Activated B cell treated with CpG ODN at 0.5 μM for 24 hours (primary cell): Measurements from ENCODE around the gene SLC38A3. TPM values are rescaled to one million over a fixed set of nuclear protein-coding genes. Genes with fewer than 3 reads are reported as not detected.

Experiments
- ATAC-seq: fragments of 200-7000 bp; cut with Tn5 transposase; one replicate; pipeline ENCODE4 v1.10.0; 2021; ENCODE audit warnings: low read depth, mild to moderate bottlenecking, moderate library complexity
- CTCF ChIA-PET: fragments of 350-600 bp; sonication (Branson Sonifier 250); formaldehyde crosslinking; loops from one replicate; lab custom pipeline; 2021; ENCODE audit warnings: antibody characterized with exemption; lab: Charles Lee
- POLR2A ChIA-PET: fragments of 350-600 bp; sonication (Branson Sonifier 250); formaldehyde crosslinking; loops from one replicate; lab custom pipeline; 2021; ENCODE audit warnings: antibody characterized with exemption; lab: Charles Lee
- DNase-seq: peaks from one replicate; pipeline ENCODE4 v3.0.0; 2022
- H3K27ac Mint-ChIP-seq: one replicate; pipeline ENCODE4 v1.8.0; 2020; ENCODE audit warnings: mixed read lengths
- H3K27me3 Mint-ChIP-seq: one replicate; pipeline ENCODE4 v1.8.0; 2021; ENCODE audit warnings: mixed read lengths
- H3K36me3 Mint-ChIP-seq: one replicate; pipeline ENCODE4 v1.8.0; 2021; ENCODE audit warnings: low read depth, mixed read lengths
- H3K4me1 Mint-ChIP-seq: one replicate; pipeline ENCODE4 v1.8.0; 2021; ENCODE audit warnings: mixed read lengths
- H3K4me3 Mint-ChIP-seq: one replicate; pipeline ENCODE4 v1.8.0; 2020; ENCODE audit warnings: mild to moderate bottlenecking, mixed read lengths
- H3K9me3 Mint-ChIP-seq: one replicate; pipeline ENCODE4 v1.8.0; 2020; ENCODE audit warnings: mixed read lengths
- intact Hi-C: fragments of 100-400 bp; cut with micrococcal nuclease; formaldehyde crosslinking; loops from one replicate; pipeline ENCODE4 v1.15.1; 2024
- total RNA-seq: library from RNA; stranded (reverse); gene quantifications from 2 replicates; pipeline ENCODE4 v1.2.3, GENCODE V29; 2022
- TF ChIP-seq, protein P1 (sequence below): fragments of 200-600 bp; IDR thresholded peaks from one replicate; pipeline ENCODE4 v1.8.0; 2022; ENCODE audit warnings: antibody characterized with exemption, mild to moderate bottlenecking

The SLC38A3 gene
- total RNA-seq, 1 donor from 2014 or later: not detected

- Mint-ChIP-seq H3K9me3 (no peaks in the 10 kb centered on the region), H3K36me3 (no peaks in the 10 kb centered on the region), H3K27ac (no peak overlapping the region), H3K27me3 (peaks cover 15% of the 10 kb centered on the region), H3K4me1 (peaks cover 18% of the 10 kb centered on the region), H3K4me3 (peak overlapping the region; percentile 46)
- CTCF ChIA-PET: interaction anchor here (0.7 to 5.4 kb wide), 23 partner anchors 11 to 493 kb away, joined by 3 to 100 read pairs (median 4); partner anchors contain the start of genes GNAI2, IFRD2 and LSMEM2
- peak; percentile 83 for ATAC-seq
- intact Hi-C loops: loop anchor here (1.0 to 5.0 kb wide), 3 partner anchors 52 to 1177 kb away; partner anchors contain the start of gene DALRD3
- TF ChIP-seq, protein P1, sequence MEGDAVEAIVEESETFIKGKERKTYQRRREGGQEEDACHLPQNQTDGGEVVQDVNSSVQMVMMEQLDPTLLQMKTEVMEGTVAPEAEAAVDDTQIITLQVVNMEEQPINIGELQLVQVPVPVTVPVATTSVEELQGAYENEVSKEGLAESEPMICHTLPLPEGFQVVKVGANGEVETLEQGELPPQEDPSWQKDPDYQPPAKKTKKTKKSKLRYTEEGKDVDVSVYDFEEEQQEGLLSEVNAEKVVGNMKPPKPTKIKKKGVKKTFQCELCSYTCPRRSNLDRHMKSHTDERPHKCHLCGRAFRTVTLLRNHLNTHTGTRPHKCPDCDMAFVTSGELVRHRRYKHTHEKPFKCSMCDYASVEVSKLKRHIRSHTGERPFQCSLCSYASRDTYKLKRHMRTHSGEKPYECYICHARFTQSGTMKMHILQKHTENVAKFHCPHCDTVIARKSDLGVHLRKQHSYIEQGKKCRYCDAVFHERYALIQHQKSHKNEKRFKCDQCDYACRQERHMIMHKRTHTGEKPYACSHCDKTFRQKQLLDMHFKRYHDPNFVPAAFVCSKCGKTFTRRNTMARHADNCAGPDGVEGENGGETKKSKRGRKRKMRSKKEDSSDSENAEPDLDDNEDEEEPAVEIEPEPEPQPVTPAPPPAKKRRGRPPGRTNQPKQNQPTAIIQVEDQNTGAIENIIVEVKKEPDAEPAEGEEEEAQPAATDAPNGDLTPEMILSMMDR: no peak
- POLR2A ChIA-PET: interaction anchor here (0.6 to 2.4 kb wide), 7 partner anchors 11 to 146 kb away, joined by 3 to 23 read pairs (median 4); partner anchors contain the start of genes GNAI2 and RASSF1
- DNase-seq: peak; percentile 76
These were observed 10.8 kb upstream of the SLC38A3 start for GRCh38 chr3:50194128-50194902.

DNA sequence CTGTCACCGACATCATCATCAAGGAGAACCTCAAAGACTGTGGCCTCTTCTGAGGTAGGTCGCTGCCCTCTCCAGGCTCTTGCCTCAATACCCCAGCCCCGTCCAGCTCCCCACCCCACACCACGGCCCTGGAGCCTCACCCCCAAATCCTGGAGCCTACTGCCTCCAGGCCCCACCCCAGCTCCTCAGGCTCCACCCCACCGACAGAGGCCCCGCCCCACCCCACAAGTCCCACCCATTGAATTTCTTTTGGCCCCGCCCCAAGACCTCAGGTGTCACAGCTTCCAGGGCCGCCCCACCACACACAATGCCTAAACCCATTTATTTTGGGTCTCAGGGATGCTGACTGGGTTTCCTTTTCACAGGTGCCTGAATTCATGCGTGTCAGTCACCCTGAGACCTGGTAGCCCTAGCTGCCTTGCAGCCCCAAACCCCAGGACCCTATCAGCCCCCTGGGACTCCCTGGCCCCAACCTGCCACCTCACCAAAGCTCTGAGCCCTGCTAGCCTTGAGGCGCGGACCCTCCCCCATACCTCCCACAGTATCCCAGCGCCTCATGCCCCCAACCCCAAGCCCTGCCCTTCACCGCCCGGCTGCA, 10.1 kb upstream of the SLC38A3 start:
- Mint-ChIP-seq H3K27me3 (peaks cover 15% of the 10 kb centered on the region), H3K9me3 (no peaks in the 10 kb centered on the region), H3K4me3 (peak overlapping the region; percentile 46), H3K36me3 (no peaks in the 10 kb centered on the region), H3K27ac (no peak overlapping the region), H3K4me1 (peaks cover 18% of the 10 kb centered on the region)
- no peak for DNase-seq
- intact Hi-C loops: loop anchor here (1.0 to 5.0 kb wide), 3 partner anchors 51 to 1178 kb away; partner anchors contain the start of gene DALRD3
- POLR2A ChIA-PET: interaction anchor here (0.6 to 2.4 kb wide), 7 partner anchors 11 to 1521 kb away, joined by 3 to 23 read pairs (median 4); partner anchors contain the start of gene RASSF1
- TF ChIP-seq, protein P1: no peak
- CTCF ChIA-PET: interaction anchor here (0.7 to 5.4 kb wide), 22 partner anchors 12 to 494 kb away, joined by 3 to 100 read pairs (median 4); partner anchors contain the start of genes GNAI2, IFRD2 and LSMEM2
- ATAC-seq: peak; percentile 66

DNA sequence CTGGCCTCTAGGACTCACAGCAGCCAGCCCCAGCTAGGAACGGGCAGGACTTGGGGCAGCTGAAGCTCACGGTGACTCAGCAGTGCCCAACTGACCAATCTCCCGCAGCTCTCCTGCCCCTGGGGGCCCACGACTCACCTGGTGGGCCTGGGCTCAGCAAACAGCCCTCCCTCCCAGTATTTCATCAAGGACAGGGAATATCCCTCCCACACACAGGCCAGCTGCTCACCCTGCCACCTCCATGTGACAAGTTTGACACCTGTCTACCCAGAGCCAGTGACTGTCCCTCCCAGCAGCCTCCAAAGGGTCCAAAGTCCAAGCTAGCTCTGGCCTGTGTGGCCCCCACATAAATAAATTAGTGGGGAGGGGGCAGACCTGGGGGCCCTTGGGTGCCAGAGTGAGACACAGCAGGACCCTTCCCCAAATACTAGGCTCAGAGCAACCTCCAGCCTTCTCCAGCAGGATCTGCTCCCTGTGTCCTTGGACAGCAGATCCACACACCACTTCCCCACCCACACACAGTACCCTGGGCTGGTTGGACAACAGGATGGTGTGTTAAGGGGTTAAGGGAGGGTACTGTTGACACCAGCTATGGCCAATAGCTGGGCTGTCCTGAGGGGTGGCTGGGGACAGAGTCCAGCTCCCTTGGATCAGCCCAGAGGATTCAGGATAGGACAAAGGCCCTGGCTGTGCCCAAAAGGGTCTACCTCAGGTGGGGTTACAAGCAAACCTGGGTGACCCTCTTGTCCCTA, 9.4 kb upstream of the SLC38A3 start:
- H3K36me3 Mint-ChIP-seq: no peaks in the 10 kb centered on the region
- no peak overlapping the region for H3K27ac Mint-ChIP-seq
- POLR2A ChIA-PET: interaction anchor here (0.6 to 2.4 kb wide), 6 partner anchors 10 to 1522 kb away, joined by 3 to 23 read pairs (median 5); partner anchors contain the start of gene RASSF1
- H3K27me3 Mint-ChIP-seq: peaks cover 16% of the 10 kb centered on the region
- ATAC-seq: no peak
- TF ChIP-seq, protein P1: no peak
- H3K4me3 Mint-ChIP-seq: no peak overlapping the region
- intact Hi-C loops: no loop called here
- peaks cover 18% of the 10 kb centered on the region for H3K4me1 Mint-ChIP-seq
- H3K9me3 Mint-ChIP-seq: no peaks in the 10 kb centered on the region
- DNase-seq: no peak
- CTCF ChIA-PET: interaction anchor here (0.9 to 5.4 kb wide), 10 partner anchors 24 to 83 kb away, joined by 3 to 100 read pairs (median 8); partner anchors contain the start of genes GNAI2 and LSMEM2

DNA sequence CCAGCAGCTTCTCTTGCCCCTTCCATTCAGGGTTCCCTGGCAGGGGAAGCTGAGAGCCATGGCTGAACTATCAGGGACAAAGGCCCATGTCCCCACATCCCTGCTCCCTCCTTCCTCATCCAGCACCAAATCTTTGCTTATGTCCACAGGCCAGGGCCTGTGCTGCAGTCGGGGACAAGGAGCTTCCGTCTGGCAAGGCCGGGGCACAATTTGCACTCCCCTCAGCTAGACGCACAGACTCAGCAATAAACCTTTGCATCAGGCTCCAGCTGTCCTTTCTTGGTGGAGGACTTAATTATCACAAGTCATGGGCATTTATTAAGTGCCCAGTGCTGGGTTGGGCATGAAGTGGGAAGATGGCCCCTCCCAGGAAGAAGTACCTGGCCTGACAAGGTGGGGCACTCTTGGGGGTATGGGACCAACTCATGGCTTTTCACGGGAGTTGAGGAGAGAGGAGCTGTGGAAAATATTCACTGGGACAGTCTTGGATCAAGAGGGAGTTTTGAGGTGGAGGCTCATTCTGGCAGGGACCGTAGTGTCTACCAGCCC, 8.7 kb upstream of the SLC38A3 start:
- no peak for ATAC-seq
- POLR2A ChIA-PET: no interaction called here
- CTCF ChIA-PET: interaction anchor here (2.1 to 3.9 kb wide), 3 partner anchors 23 to 76 kb away, joined by 5 to 34 read pairs (median 13); no protein-coding TSS in a partner anchor
- peaks cover 18% of the 10 kb centered on the region for H3K4me1 Mint-ChIP-seq
- no peak for DNase-seq
- H3K36me3 Mint-ChIP-seq: no peaks in the 10 kb centered on the region
- TF ChIP-seq, protein P1: no peak
- H3K27me3 Mint-ChIP-seq: peaks cover 23% of the 10 kb centered on the region
- intact Hi-C loops: no loop called here
- no peak overlapping the region for H3K27ac Mint-ChIP-seq
- no peak overlapping the region for H3K4me3 Mint-ChIP-seq
- H3K9me3 Mint-ChIP-seq: no peaks in the 10 kb centered on the region
